DOHH2 (cell line): ENCODE results near the gene CIAO3.

Experiments used
- H3F3A ChIP-seq: fragments of 200-600 bp; sonication (generic), shearing (Covaris generic); 2 replicates; pipeline ENCODE4 v1.6.0; 2016; ENCODE audit warnings: antibody characterized with exemption, mild to moderate bottlenecking; ENCODE audit not compliant: control insufficient read depth, insufficient read depth
- H3K27ac ChIP-seq: fragments of 200-600 bp; sonication (generic); 2 replicates; pipeline ENCODE4 v1.5.1; 2014; ENCODE audit warnings: low read depth, mild to moderate bottlenecking, low read length, moderate library complexity
- H3K27me3 ChIP-seq: fragments of 200-600 bp; sonication (generic); 2 replicates; pipeline ENCODE4 v1.6.1; 2014; ENCODE audit warnings: mild to moderate bottlenecking, low read length, mixed read lengths; ENCODE audit not compliant: control insufficient read depth
- H3K36me3 ChIP-seq: fragments of 200-600 bp; sonication (generic); 2 replicates; pipeline ENCODE4 v1.6.1; 2014; ENCODE audit warnings: mild to moderate bottlenecking, low read length, moderate library complexity, mixed read lengths; ENCODE audit not compliant: control insufficient read depth
- H3K4me1 ChIP-seq: fragments of 200-600 bp; sonication (generic); 2 replicates; pipeline ENCODE4 v1.6.1; 2014; ENCODE audit warnings: mild to moderate bottlenecking, low read length, mixed read lengths; ENCODE audit not compliant: control insufficient read depth
- H3K4me2 ChIP-seq: fragments of 200-600 bp; sonication (generic); 2 replicates; pipeline ENCODE4 v1.6.0; 2014; ENCODE audit warnings: mild to moderate bottlenecking, low read length, moderate library complexity
- H3K4me3 ChIP-seq: fragments of 200-600 bp; sonication (generic); 2 replicates; pipeline ENCODE4 v1.5.1; 2014; ENCODE audit warnings: mild to moderate bottlenecking, low read length, mixed read lengths
- H3K79me2 ChIP-seq: fragments of 200-600 bp; sonication (generic); 2 replicates; pipeline ENCODE4 v1.6.1; 2014; ENCODE audit warnings: mild to moderate bottlenecking, low read length, mixed read lengths; ENCODE audit not compliant: control insufficient read depth
- H3K9me2 ChIP-seq: fragments of 200-600 bp; sonication (generic); replicated peaks from 2 replicates; pipeline ENCODE4 v1.6.1; 2014; ENCODE audit warnings: mild to moderate bottlenecking, low read length, mixed read lengths; ENCODE audit not compliant: control insufficient read depth
- H3K9me3 ChIP-seq: fragments of 200-600 bp; sonication (generic); 2 replicates; pipeline ENCODE4 v1.6.1; 2014; ENCODE audit warnings: antibody characterized with exemption, low read length, mixed read lengths; ENCODE audit not compliant: control insufficient read depth, insufficient read depth
- H4K20me1 ChIP-seq: fragments of 200-600 bp; sonication (generic); 2 replicates; pipeline ENCODE4 v1.6.0; 2014; ENCODE audit warnings: low read depth, mild to moderate bottlenecking, antibody characterized with exemption, low read length, moderate library complexity; ENCODE audit not compliant: control insufficient read depth, insufficient read depth
- EZH2phosphoT487 ChIP-seq: fragments of 200-600 bp; sonication (generic); IDR thresholded peaks from 2 replicates; pipeline ENCODE4 v1.6.1; 2017; ENCODE audit warnings: borderline replicate concordance, mild to moderate bottlenecking, antibody characterized with exemption, low read length, moderate library complexity, mixed read lengths
- TF ChIP-seq, protein P1 (sequence below): fragments of 200-600 bp; sonication (generic); IDR thresholded peaks from one replicate; pipeline ENCODE4 v1.5.1; 2014; ENCODE audit warnings: antibody characterized with exemption, mild to moderate bottlenecking, low read depth, low read length; ENCODE audit not compliant: poor library complexity, severe bottlenecking

CIAO3 gene

GRCh38 chr16:780296-780695 lies 39.5 kb upstream of the CIAO3 start:
- Histone ChIP-seq H3K36me3 (peaks cover 9% of the 10 kb centered on the region), H3K27me3 (peaks cover 13% of the 10 kb centered on the region), H4K20me1 (peaks cover 3% of the 10 kb centered on the region; the same call in 1 of the 2 replicates), H3F3A (no peaks in the 10 kb centered on the region), H3K4me2 (no peak overlapping the region), H3K9me2 (no peaks in the 10 kb centered on the region), H3K27ac (no peak overlapping the region), H3K4me3 (no peak overlapping the region), H3K9me3 (no peaks in the 10 kb centered on the region), H3K4me1 (no peaks in the 10 kb centered on the region), H3K79me2 (no peaks in the 10 kb centered on the region)
- no peak for TF ChIP-seq EZH2phosphoT487
- TF ChIP-seq, protein P1, sequence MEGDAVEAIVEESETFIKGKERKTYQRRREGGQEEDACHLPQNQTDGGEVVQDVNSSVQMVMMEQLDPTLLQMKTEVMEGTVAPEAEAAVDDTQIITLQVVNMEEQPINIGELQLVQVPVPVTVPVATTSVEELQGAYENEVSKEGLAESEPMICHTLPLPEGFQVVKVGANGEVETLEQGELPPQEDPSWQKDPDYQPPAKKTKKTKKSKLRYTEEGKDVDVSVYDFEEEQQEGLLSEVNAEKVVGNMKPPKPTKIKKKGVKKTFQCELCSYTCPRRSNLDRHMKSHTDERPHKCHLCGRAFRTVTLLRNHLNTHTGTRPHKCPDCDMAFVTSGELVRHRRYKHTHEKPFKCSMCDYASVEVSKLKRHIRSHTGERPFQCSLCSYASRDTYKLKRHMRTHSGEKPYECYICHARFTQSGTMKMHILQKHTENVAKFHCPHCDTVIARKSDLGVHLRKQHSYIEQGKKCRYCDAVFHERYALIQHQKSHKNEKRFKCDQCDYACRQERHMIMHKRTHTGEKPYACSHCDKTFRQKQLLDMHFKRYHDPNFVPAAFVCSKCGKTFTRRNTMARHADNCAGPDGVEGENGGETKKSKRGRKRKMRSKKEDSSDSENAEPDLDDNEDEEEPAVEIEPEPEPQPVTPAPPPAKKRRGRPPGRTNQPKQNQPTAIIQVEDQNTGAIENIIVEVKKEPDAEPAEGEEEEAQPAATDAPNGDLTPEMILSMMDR = no peak

DNA sequence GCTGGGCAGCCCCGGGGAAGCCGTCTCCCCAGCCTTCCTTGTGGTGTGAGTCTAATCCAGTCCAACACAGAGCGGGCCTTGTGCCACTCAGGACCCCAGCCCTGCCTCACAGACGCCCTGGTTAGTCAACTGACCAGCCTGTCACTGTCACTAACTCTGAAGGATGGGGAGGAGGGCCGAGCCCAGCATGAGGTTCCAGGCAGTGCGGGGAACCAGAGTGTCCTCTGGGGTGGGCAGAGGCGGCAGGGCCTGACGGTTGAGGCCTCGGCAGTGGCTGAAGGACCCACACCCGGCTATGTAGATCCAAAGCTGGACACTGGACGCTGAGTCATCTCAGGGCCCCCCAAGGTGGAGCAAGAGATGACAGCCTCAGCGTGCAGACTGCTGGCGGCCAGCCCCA lies 38.8 kb upstream of the CIAO3 start:
- TF ChIP-seq EZH2phosphoT487 = no peak
- TF ChIP-seq, protein P1 = no peak
- Histone ChIP-seq H4K20me1 (0 out of 2 replicates have a peak, but pooled peaks cover 3% of the 10 kb centered on the region), H3K27me3 (peaks cover 13% of the 10 kb centered on the region), H3K36me3 (peaks cover 2% of the 10 kb centered on the region), H3F3A (no peaks in the 10 kb centered on the region), H3K4me2 (no peak overlapping the region), H3K27ac (no peak overlapping the region), H3K79me2 (no peaks in the 10 kb centered on the region), H3K9me2 (no peaks in the 10 kb centered on the region), H3K4me3 (no peak overlapping the region), H3K9me3 (no peaks in the 10 kb centered on the region), H3K4me1 (no peaks in the 10 kb centered on the region)

DNA sequence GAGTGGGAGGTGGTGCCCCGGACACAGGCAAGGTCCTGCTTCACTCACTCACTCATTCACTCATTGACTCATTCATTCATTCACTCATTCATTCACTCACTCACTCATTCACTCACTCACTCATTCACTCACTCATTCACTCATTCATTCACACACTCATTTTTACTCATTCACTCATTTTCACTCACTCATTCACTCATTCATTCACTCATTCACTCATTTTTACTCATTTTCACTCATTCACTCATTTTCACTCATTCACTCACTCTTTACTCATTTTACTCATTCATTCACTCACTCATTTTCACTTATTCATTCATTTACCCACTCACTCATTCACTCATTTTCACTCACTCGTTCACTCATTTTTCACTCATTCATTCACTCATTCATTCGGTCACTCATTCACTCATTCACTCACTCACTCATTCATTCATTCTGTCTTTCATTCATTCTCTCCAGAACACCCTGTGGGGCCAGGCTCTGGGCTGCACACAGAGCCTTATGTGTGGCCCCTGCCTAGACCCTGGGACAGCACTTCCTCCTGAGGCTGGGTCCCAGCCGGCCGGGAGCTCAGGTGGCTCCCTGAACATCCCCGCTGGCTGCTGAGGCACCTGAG lies 38.2 kb upstream of the CIAO3 start:
- Histone ChIP-seq H3K36me3 (no peaks in the 10 kb centered on the region), H3K9me3 (no peaks in the 10 kb centered on the region), H3K27ac (no peak overlapping the region), H3K27me3 (peaks cover 13% of the 10 kb centered on the region), H3K9me2 (no peaks in the 10 kb centered on the region), H3K4me1 (no peaks in the 10 kb centered on the region), H3K4me2 (no peak overlapping the region), H3K79me2 (no peaks in the 10 kb centered on the region), H3F3A (no peaks in the 10 kb centered on the region), H4K20me1 (0 out of 2 replicates have a peak, but pooled peaks cover 3% of the 10 kb centered on the region), H3K4me3 (no peak overlapping the region)
- TF ChIP-seq, protein P1 = no peak
- TF ChIP-seq EZH2phosphoT487 = no peak
